ENCODE data around the gene DNAL1.
A peak's percentile ranks its signal among the peaks of the same experiment; 100 is the strongest.
"Not testable (repeated sequence)": the region's sequence is repeated elsewhere in the genome, so short reads cannot be mapped to it uniquely, and the experiment has no call there.

Gene DNAL1

GRCh38 chr14:73627151-73627558, 17.6 kb upstream of the DNAL1 start:
- no peak for TF ChIP-seq GATA1 (IDR thresholded peaks at IDR 0.05; ENCODE audit: low read depth, low read length)
- TF ChIP-seq POLR2A (IDR thresholded peaks at IDR 0.05; ENCODE audit: low read length): no peak
- DNase-seq: no peak

GRCh38 chr14:73630009-73630780, 14.6 kb upstream of the DNAL1 start:
- DNase-seq: peak; percentile 14 to 50
- TF ChIP-seq POLR2A (IDR thresholded peaks at IDR 0.05; ENCODE audit: low read length) (no peak), GATA1 (IDR thresholded peaks at IDR 0.05; ENCODE audit: low read depth, low read length) (no peak)

GRCh38 chr14:73633116-73634010, 11.4 kb upstream of the DNAL1 start:
- peak; percentile 73 to 82 for DNase-seq
- no peak for TF ChIP-seq GATA1 (IDR thresholded peaks at IDR 0.05; ENCODE audit: low read depth, low read length)
- no peak for TF ChIP-seq POLR2A (IDR thresholded peaks at IDR 0.05; ENCODE audit: low read length)

GRCh38 chr14:73634011-73634833, 10.6 kb upstream of the DNAL1 start:
- DNase-seq: peak; percentile 31 to 44
- TF ChIP-seq GATA1 (IDR thresholded peaks at IDR 0.05; ENCODE audit: low read depth, low read length) (no peak), POLR2A (IDR thresholded peaks at IDR 0.05; ENCODE audit: low read length) (no peak)

GRCh38 chr14:73636355-73636754, 8.4 kb upstream of the DNAL1 start:
- not testable (repeated sequence) for DNase-seq

- TF ChIP-seq POLR2A (IDR thresholded peaks at IDR 0.05; ENCODE audit: low read length) (no peak), GATA1 (IDR thresholded peaks at IDR 0.05; ENCODE audit: low read depth, low read length) (no peak)
- DNase-seq: no peak
Observed at GRCh38 chr14:73637830-73638229, 7.0 kb upstream of the DNAL1 start.

- no peak for TF ChIP-seq GATA1 (IDR thresholded peaks at IDR 0.05; ENCODE audit: low read depth, low read length)
- DNase-seq: no peak
Observed at GRCh38 chr14:73640796-73641365, 3.9 kb upstream of the DNAL1 start.

GRCh38 chr14:73645248-73645610, 443 bp downstream of the DNAL1 start:
- DNase-seq: peak; percentile 36 to 65
- TF ChIP-seq GATA1 (IDR thresholded peaks at IDR 0.05; ENCODE audit: low read depth, low read length) (no peak), POLR2A (IDR thresholded peaks at IDR 0.05; ENCODE audit: low read length) (no peak)

GRCh38 chr14:73651005-73651404, 6.2 kb downstream of the DNAL1 start:
- no peak for TF ChIP-seq POLR2A (IDR thresholded peaks at IDR 0.05; ENCODE audit: low read length)
- TF ChIP-seq GATA1 (IDR thresholded peaks at IDR 0.05; ENCODE audit: low read depth, low read length): no peak
- DNase-seq: no peak

GRCh38 chr14:73655851-73656250, 11.1 kb downstream of the DNAL1 start:
- DNase-seq: no peak
- TF ChIP-seq POLR2A (IDR thresholded peaks at IDR 0.05; ENCODE audit: low read length): no peak
- no peak for TF ChIP-seq GATA1 (IDR thresholded peaks at IDR 0.05; ENCODE audit: low read depth, low read length)

GRCh38 chr14:73659202-73659601, 14.4 kb downstream of the DNAL1 start:
- peak in 1 of 2 experiments; percentile 53 for DNase-seq

GRCh38 chr14:73660511-73660910, 15.7 kb downstream of the DNAL1 start:
- TF ChIP-seq GATA1 (IDR thresholded peaks at IDR 0.05; ENCODE audit: low read depth, low read length): no peak
- no peak for TF ChIP-seq POLR2A (IDR thresholded peaks at IDR 0.05; ENCODE audit: low read length)
- DNase-seq: no peak

GRCh38 chr14:73661872-73662271, 17.1 kb downstream of the DNAL1 start:
- DNase-seq: no peak

GRCh38 chr14:73662487-73662943, 17.7 kb downstream of the DNAL1 start:
- TF ChIP-seq GATA1 (IDR thresholded peaks at IDR 0.05; ENCODE audit: low read depth, low read length) (no peak), POLR2A (IDR thresholded peaks at IDR 0.05; ENCODE audit: low read length) (no peak)
- peak; percentile 11 to 60 for DNase-seq

More at GRCh38 chr14:73661872-73662271, 17.1 kb downstream of the DNAL1 start:
- TF ChIP-seq POLR2A (IDR thresholded peaks at IDR 0.05; ENCODE audit: low read length) (no peak), GATA1 (IDR thresholded peaks at IDR 0.05; ENCODE audit: low read depth, low read length) (no peak)
